Type B pancreatic cell (in vitro differentiated cells): Measurements from ENCODE around the gene EPHA5. TPM values are rescaled to one million over a fixed set of nuclear protein-coding genes. Genes with fewer than 3 reads are reported as not detected.

Experiments
- DNase-seq: peaks from one replicate; pipeline ENCODE4 v3.0.0; 2021; ENCODE audit warnings: mixed read lengths; ENCODE audit not compliant: unreplicated experiment; ENCODE audit errors: extremely low spot score
- H3K27ac Mint-ChIP-seq: 2 replicates; pipeline ENCODE4 v1.8.0; 2021; ENCODE audit warnings: mild to moderate bottlenecking, mixed read lengths
- H3K27me3 Mint-ChIP-seq: 2 replicates; pipeline ENCODE4 v1.8.0; 2021; ENCODE audit warnings: mixed read lengths
- H3K36me3 Mint-ChIP-seq: 2 replicates; pipeline ENCODE4 v1.8.0; 2021; ENCODE audit warnings: mixed read lengths
- H3K4me1 Mint-ChIP-seq: one replicate; pipeline ENCODE4 v1.8.0; 2021; ENCODE audit warnings: mixed read lengths; ENCODE audit not compliant: unreplicated experiment
- H3K4me3 Mint-ChIP-seq: 2 replicates; pipeline ENCODE4 v1.8.0; 2021; ENCODE audit warnings: mild to moderate bottlenecking, mixed read lengths
- H3K9me3 Mint-ChIP-seq: 2 replicates; pipeline ENCODE4 v1.8.0; 2021; ENCODE audit warnings: mixed read lengths
- total RNA-seq: library from RNA; stranded (reverse); gene quantifications from 2 replicates; pipeline ENCODE4 v1.2.1, GENCODE V29; 2021; ENCODE audit warnings: low replicate concordance
- TF ChIP-seq, protein P1 (sequence below): fragments of 200-600 bp; sonication (generic); conservative IDR thresholded peaks from 2 replicates; pipeline ENCODE4 v1.5.0; 2021; ENCODE audit warnings: antibody characterized with exemption, mild to moderate bottlenecking

The EPHA5 gene
- total RNA-seq, 1 donor from 2014 or later, result 2.4 TPM

DNA sequence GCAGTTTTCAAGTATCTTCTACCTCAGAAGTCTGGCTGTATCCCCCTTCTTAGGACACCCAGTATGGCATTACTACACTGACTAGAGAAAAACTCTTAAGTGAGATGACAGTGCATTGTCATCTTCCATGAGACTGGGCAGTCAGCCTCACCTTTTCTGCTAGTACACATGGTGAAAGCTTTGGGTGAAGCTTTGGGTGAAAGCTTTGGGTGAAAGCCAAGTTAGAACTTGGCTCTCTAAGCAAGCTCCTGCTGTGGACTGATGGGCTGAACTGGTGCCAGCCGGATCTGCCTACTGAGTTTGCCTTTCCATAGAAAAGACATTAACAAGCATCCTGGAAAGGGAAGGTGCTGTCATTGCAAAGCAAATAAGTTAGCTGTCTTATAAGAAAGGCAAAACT, 8.8 kb downstream of the EPHA5 start:
- H3K27ac Mint-ChIP-seq, result no peak overlapping the region
- peaks cover 46% of the 10 kb centered on the region for H3K27me3 Mint-ChIP-seq
- DNase-seq, result no peak
- no peak overlapping the region for H3K4me3 Mint-ChIP-seq
- H3K4me1 Mint-ChIP-seq, result peaks cover 4% of the 10 kb centered on the region
- no peaks in the 10 kb centered on the region for H3K9me3 Mint-ChIP-seq
- TF ChIP-seq, protein P1, sequence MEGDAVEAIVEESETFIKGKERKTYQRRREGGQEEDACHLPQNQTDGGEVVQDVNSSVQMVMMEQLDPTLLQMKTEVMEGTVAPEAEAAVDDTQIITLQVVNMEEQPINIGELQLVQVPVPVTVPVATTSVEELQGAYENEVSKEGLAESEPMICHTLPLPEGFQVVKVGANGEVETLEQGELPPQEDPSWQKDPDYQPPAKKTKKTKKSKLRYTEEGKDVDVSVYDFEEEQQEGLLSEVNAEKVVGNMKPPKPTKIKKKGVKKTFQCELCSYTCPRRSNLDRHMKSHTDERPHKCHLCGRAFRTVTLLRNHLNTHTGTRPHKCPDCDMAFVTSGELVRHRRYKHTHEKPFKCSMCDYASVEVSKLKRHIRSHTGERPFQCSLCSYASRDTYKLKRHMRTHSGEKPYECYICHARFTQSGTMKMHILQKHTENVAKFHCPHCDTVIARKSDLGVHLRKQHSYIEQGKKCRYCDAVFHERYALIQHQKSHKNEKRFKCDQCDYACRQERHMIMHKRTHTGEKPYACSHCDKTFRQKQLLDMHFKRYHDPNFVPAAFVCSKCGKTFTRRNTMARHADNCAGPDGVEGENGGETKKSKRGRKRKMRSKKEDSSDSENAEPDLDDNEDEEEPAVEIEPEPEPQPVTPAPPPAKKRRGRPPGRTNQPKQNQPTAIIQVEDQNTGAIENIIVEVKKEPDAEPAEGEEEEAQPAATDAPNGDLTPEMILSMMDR, result no peak
- no peaks in the 10 kb centered on the region for H3K36me3 Mint-ChIP-seq

DNA sequence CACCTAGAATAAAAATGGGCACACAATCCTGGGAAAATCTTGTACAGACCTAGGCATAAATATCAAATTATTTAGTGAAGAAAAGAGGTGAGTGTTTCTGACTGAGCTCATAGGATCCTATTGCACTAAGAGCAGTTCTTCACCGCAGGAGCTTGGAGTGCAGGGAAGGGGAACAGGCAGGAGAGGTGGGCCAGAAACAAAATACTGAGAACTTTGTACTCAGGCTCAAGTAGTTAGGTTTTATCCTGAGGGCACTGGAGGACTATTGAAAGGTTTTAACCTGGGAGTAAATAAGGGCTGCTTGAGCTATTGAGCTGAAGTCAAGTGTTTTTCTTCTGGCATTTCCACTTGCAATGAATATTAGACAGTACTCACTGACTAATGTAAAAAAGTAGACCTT, 12.2 kb downstream of the EPHA5 start:
- no peak overlapping the region for H3K27ac Mint-ChIP-seq
- no peaks in the 10 kb centered on the region for H3K36me3 Mint-ChIP-seq
- no peak overlapping the region for H3K4me3 Mint-ChIP-seq
- peaks cover 4% of the 10 kb centered on the region for H3K4me1 Mint-ChIP-seq
- DNase-seq, result no peak
- TF ChIP-seq, protein P1, result no peak
- peaks cover 32% of the 10 kb centered on the region for H3K27me3 Mint-ChIP-seq
- H3K9me3 Mint-ChIP-seq, result no peaks in the 10 kb centered on the region

DNA sequence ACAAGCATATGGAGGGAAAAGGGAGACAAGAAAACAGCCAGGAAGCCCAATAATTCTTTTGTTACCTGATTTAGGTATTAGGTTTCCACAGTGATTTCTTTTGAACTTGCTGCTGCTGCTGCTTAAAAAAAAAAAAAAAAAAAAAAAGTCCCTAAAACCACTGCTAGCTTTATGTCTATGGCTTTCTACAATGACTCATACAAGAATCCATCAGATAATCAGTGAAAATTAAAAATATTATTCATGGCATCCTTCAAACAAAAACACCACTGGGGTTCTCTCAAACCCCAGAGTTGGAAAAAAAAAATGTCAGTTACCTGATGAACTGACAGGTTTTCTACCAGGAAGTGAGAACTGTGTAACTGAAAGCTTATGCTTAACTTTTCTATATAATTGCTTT, 14.3 kb downstream of the EPHA5 start:
- H3K4me3 Mint-ChIP-seq, result no peak overlapping the region
- H3K36me3 Mint-ChIP-seq, result no peaks in the 10 kb centered on the region
- H3K4me1 Mint-ChIP-seq, result peaks cover 6% of the 10 kb centered on the region
- no peaks in the 10 kb centered on the region for H3K9me3 Mint-ChIP-seq
- no peak for DNase-seq
- peaks cover 14% of the 10 kb centered on the region for H3K27me3 Mint-ChIP-seq
- H3K27ac Mint-ChIP-seq, result no peak overlapping the region
- TF ChIP-seq, protein P1, result no peak

DNA sequence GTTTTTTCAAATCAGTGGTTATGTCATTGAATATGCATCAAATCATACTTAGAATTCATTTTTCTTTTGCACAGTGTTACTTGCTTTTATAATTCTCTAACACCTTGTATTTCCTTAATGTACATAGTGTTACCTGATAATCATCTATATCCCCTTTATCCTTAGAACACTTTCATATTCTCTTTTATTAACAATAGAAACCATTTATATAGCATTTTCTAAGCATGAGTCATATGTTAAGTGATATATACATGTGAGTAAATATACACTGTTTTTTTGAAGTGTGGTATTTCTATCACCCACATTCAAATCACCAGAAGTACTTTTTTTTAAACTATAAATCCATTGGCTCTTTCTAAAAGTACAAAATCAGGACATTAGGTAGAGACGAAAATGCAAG, 15.3 kb downstream of the EPHA5 start:
- Mint-ChIP-seq H3K36me3 (no peaks in the 10 kb centered on the region), H3K4me1 (peaks cover 13% of the 10 kb centered on the region), H3K27me3 (peaks cover 11% of the 10 kb centered on the region), H3K27ac (no peak overlapping the region), H3K9me3 (no peaks in the 10 kb centered on the region), H3K4me3 (no peak overlapping the region)
- TF ChIP-seq, protein P1, result no peak
- no peak for DNase-seq

DNA sequence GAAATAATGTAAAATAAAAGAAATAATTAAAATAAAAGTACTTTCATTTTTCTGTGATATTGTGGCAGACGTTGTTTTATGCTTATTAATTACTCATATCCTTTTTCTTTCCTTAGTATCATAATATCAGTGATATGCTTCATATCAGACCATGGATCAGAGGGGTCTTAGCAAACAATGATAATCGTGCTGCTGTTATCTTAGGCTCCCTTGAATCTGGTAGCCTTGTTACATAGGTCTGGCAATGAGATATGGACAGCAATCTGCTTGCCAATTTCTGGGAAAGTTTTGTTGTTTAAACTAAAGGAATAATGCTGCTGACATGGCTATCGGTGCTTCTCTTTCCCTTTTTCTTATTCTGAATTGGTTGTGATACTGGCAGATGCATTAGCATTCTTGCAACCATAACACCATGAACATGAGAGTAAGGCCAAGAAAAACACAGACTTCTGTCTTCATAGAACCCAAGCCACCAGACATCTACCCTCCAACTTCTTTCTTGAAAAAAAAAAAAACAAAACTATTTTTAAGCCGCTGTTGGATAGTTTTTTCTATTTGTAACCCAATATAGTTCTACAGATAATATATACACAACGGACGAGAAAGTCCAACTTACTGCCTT, 16.4 kb downstream of the EPHA5 start:
- H3K9me3 Mint-ChIP-seq, result no peaks in the 10 kb centered on the region
- no peak overlapping the region for H3K27ac Mint-ChIP-seq
- no peak overlapping the region for H3K4me3 Mint-ChIP-seq
- H3K27me3 Mint-ChIP-seq, result peaks cover 8% of the 10 kb centered on the region
- TF ChIP-seq, protein P1, result no peak
- no peaks in the 10 kb centered on the region for H3K36me3 Mint-ChIP-seq
- no peak for DNase-seq
- H3K4me1 Mint-ChIP-seq, result peaks cover 13% of the 10 kb centered on the region

DNA sequence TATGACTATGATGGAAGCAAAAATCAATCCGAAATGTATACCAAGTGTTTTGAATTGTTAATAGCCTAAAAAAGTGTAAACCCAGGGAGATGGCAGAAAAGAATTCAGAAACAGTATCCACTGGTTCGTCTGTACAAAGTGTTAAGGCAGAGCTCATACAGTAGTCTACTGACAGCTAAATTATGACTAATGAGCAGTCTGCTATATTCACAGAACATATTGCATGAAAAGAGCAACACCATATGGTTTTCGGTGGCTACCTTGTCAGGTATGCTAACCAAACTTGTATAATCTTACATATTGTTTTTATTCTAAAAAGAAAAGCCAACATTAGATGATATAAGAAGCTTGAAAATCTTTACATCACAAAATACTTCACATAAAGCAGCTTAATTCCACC, 18.5 kb downstream of the EPHA5 start:
- no peak overlapping the region for H3K4me3 Mint-ChIP-seq
- DNase-seq, result no peak
- no peaks in the 10 kb centered on the region for H3K9me3 Mint-ChIP-seq
- peaks cover 8% of the 10 kb centered on the region for H3K4me1 Mint-ChIP-seq
- no peaks in the 10 kb centered on the region for H3K36me3 Mint-ChIP-seq
- TF ChIP-seq, protein P1, result no peak
- no peak overlapping the region for H3K27ac Mint-ChIP-seq
- H3K27me3 Mint-ChIP-seq, result no peaks in the 10 kb centered on the region
